KG1 (cell line): ENCODE data around the gene PVALB.

Source experiments
- DNase-seq: peaks from one replicate; lab custom pipeline; 2025; lab: John Stamatoyannopoulos, UW

Gene PVALB

DNA sequence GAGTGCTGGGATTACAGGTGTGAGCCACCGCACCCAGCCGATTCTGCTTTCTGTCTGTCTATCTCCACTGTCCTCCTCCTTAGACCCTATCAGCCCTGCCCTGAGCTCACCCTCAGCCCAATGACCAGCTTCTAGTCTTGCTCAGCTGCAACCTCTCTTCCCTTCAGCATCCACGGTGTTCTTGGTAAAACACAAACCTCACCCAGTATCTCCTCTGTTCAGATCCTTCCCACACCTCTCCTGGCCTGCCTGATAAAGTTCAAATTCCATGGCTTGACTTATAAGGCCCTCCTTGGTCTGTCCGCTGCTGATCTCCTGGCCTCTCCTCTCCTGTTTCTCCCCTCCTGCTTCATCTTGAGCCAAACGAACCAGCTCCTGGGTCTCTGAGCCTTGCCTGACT is 29.4 kb upstream of the PVALB start:
- no peak for DNase-seq

GRCh38 chr22:36840106-36840505 is 23.3 kb upstream of the PVALB start:
- no peak for DNase-seq

GRCh38 chr22:36839356-36840073 is 22.7 kb upstream of the PVALB start:
- no peak for DNase-seq

DNA sequence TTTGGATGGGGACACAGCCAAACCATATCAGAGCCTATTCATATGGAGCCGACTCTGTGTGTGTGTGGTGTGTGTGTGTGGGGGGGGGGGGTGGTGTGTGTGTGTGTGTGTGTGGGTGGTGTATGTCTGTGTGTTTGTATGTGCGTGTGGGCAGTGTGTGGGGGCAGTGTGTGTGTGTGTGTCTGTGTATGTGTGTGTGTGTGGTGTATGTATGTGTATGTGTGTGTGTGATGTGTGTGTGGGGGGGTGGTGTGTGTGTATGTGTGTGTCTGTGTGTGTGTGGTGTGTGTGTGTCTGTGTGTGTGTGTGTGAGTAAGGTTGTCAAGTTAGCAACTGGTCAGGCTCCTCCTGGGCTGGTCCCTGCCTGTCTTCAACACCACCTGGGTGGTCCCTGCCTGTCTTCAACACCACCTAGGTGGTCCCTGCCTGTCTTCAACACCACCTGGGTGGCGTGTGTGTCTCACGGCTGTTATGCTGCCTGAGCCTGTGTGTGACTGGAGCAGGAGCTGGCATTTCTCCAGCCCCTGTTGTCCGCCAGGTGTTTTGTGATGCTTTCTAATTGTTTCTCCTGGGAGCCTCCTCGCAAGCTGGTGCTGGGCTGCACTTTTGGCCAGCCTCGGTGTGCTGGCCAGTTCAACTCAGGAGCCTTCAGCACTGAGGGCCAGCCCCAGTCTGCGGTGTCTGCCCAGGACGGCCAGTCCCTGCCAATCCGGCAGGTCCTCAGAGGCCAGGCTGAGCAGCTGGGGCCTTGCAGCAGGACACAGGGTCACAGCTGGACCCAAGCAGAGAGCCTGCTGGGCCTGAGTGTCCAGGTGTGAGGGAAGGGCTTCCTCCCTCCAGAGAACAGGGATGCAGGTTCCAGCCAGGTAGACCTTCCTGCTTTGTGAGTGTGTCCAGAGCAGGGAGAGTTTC is 21.5 kb upstream of the PVALB start:
- DNase-seq = no peak

DNA sequence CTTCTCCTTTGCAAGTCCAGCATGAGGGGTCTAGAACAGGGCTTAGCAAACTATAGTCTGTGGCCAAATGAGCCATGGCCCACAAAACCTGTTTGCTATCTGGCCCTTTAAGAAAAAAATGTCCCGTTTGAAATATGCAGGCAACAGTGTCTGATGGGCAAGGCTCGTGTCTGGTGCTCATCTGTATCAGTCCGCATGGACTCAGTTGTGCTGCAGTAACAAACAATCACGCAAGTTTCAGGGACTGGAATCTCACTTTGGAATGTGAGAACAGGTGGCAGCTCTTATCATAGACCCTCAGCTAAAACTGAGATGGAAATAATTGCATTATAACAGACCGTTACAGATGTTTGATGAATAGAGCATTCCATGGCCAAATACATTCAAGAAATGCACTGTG is 19.1 kb upstream of the PVALB start:
- DNase-seq = no peak

DNA sequence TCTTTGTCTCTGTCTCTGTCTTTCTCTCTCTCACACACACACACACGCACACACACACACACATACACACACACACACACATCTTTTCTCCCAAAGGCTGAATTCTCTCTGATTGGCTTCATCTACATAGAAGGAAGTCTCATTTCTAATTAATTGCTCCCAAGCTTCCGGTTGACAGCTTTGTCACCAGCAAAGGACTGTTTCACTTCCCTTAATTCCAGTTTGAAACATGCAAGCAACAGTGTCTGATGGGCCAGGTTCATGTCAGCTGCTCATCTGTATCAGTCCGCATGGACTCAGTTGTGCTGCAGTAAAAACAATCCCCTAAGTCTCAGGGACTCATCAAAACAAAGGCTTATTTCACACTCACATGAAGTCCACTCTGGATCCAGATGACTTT is 16.2 kb upstream of the PVALB start:
- no peak for DNase-seq

- no peak for DNase-seq
Measured at GRCh38 chr22:36831717-36832116, 14.9 kb upstream of the PVALB start.

DNA sequence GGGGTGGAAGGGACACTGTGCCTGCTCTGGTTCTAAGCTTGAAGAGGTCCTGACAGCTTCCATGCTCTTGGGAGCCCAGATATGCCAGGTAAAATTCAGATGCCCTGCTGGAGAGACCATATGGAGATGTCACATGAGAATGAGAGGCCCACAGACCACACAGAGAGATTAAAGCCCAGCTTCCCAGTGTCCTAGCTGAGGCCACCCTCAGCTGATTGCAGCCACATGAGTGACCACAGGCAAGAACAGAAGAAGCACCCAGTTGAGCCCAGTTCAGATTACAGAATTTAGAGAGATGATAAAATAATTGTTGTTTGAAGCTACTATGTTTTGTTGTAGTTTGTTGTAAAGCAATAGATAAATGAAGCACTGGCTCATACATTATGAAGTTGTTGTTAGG is 14.4 kb upstream of the PVALB start:
- DNase-seq = no peak

GRCh38 chr22:36830601-36831000 is 13.8 kb upstream of the PVALB start:
- DNase-seq = no peak

DNA sequence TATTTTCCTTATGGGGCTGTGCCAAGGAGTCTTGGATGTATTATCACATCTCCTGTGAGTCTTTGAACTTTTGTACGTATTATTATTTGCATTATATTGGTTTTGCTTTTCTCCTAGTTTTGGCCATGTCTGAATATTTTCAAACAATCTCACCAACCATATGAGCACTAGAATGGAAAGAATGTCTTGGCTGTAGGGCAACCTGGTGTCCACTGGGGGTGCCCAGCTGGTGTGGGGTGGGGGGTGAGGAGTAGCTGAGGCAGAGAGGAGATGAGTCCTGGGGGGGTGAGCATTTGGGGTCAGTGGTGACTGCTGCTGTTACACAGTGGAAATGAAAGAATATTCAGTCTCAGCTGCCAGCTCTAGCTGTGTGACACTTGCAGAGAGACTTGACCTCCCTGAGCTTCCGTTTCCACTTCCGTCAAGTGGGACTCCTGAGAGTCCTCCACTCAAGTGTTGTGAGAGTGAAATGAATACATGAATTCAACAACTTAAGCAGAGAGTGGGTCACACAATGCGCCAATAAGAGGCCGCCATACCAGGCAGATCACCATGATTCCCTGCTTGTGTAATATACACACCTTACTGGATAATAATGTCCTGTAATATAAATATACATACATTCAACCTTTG is 12.7 kb upstream of the PVALB start:
- DNase-seq = no peak

DNA sequence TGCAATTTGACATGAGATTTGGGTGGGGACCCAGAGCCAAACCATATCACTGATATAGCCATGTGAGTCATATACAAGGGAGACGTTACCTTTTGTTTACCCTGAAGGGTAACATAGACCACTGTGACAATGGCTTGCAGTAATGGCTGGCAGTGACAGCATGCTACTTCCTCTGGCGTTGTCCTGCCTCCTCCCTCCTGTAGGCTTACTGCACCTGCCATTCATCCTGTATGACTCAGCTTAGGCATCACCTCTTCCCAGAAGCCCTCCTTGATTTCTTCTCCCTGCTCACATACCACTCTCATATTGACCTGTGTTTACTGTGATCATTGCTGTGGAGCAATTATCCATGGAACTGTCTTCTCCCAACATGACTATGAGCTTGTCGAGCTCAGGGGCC is 12.0 kb upstream of the PVALB start:
- DNase-seq = no peak

DNA sequence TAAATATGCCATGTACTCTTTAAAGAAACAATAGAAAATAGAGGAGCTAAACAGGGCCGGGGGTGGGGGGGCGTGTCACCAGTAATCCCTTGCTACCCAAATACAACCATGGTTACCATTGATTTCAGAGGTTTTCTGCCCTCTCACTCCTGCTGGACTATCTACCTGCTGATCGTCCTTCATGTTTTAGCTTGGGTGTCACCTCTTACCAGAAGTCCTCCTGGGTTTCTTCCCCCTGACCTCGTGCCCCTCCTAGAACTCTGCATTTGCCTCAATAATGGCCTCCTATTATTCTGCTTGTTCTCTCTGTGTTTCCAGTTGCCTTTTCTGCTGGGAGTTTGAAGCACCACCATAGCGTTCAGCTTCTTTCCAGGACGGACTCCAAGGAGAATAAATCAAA is 9.4 kb upstream of the PVALB start:
- DNase-seq = no peak

- DNase-seq = no peak
Measured at GRCh38 chr22:36824655-36825054, 7.8 kb upstream of the PVALB start.

GRCh38 chr22:36823186-36823839 is 6.5 kb upstream of the PVALB start:
- no peak for DNase-seq

DNA sequence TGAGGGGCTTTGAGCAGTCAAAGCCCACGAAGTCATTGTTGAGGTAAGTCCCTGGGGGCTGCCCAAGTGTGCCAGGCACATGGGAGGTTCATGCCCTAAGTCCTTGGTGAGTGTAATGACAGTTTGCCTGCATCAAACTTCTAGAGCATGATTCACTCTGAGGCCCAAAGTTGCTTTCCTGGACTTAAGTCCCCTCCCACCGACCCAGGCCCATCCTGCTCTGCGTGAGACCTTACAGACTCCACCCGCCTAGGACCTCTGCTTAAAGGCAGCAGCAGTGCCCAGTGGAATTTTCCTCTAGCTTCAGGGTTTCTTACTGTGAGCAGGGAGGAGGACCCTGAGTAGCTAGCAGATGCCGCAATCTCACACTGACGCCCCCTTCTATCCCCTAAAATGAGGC is 5.7 kb upstream of the PVALB start:
- no peak for DNase-seq

DNA sequence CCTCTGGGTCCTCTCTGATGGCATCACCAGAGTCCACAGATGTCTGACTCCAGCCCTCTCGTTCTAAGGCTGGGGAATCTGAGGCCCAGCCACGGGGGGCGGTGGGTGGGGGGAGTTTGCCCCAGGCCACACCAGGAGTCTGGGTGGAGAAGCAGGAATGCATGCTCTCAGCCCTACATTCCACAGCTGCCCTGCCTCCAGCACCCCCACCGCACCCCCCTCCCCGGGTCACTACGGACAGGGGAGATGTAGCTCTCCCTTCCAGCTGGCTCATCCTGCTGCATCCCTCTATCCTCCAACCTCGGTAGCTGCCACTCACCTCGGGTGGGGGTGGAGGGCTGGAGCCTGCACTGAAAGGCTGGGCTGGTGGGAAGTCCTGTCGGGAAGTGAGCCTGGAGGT is 2.3 kb upstream of the PVALB start:
- no peak for DNase-seq

GRCh38 chr22:36818010-36818642 is 1.3 kb upstream of the PVALB start:
- no peak for DNase-seq

- DNase-seq = no peak
Measured at GRCh38 chr22:36817525-36817848, 652 bp upstream of the PVALB start.

GRCh38 chr22:36816339-36816635 is 548 bp downstream of the PVALB start:
- no peak for DNase-seq

DNA sequence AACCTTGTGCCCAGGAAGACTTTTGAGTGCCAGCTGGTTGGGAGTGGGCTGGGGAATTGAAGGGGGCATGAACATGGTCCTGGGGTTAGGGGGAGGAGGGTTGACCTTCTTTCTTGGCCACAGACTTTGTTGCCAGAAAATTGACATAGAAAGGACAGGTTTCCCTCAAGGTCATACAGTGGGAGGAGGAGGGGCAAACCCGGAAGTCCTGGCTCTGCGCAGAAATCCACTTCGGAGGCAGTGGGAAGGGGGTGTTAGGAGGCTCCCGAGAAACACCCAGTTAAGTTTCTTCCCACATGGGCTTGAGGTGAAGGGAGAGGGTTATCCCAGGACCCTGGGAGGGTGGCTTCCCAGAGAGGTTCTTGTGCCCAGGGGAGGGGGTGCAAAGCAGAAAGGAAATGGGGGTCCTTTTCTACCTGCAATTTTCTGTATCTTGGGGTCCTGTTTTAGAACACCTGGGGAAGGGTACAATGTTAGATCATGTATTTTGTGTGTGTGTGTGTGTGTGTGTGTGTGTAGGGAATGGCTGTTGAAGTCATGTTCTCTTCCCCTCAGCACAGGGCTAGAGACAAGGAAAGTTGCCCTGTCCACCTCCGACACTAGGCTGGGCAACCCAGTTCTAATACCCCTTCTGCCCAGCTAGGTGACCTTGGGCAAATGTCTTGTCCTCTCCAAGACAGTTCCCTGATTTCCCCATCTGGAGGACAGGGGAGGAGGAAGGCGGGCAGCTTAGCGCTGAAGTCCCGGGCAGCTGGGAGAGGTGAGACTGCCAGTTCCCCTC is 1.1 kb downstream of the PVALB start:
- DNase-seq = no peak

GRCh38 chr22:36814801-36815200 is 2.0 kb downstream of the PVALB start:
- DNase-seq = no peak
